GM19395 (cell line): ENCODE measurements around the gene GRID2.
"Not testable (repeated sequence)": the region's sequence is repeated elsewhere in the genome, so short reads cannot be mapped to it uniquely, and the experiment has no call there.

Experiments
- ATAC-seq: cut with Tn5 transposase; IDR thresholded peaks from one replicate; pipeline ENCODE4 v1.9.1; 2021; ENCODE audit warnings: mild to moderate bottlenecking, moderate library complexity; ENCODE audit not compliant: unreplicated experiment

GRID2 gene

GRCh38 chr4:92305148-92305877, 1.5 kb downstream of the GRID2 start:
- no peak for ATAC-seq

- no peak for ATAC-seq
These were observed 2.2 kb downstream of the GRID2 start for GRCh38 chr4:92305878-92306520.

GRCh38 chr4:92307181-92307580, 3.4 kb downstream of the GRID2 start:
- ATAC-seq, result no peak

- no peak for ATAC-seq
These were observed 4.1 kb downstream of the GRID2 start for GRCh38 chr4:92307866-92308265.

GRCh38 chr4:92317047-92317446, 13.3 kb downstream of the GRID2 start:
- ATAC-seq, result no peak

GRCh38 chr4:92328095-92328494, 24.3 kb downstream of the GRID2 start:
- no peak for ATAC-seq

- no peak for ATAC-seq
These were observed 29.2 kb downstream of the GRID2 start for GRCh38 chr4:92333016-92333415.

GRCh38 chr4:92334716-92335350, 31.1 kb downstream of the GRID2 start:
- ATAC-seq, result no peak

- no peak for ATAC-seq
These were observed 35.9 kb downstream of the GRID2 start for GRCh38 chr4:92339676-92340075.

GRCh38 chr4:92344216-92344615, 40.5 kb downstream of the GRID2 start:
- no peak for ATAC-seq

- ATAC-seq, result no peak
These were observed 42.5 kb downstream of the GRID2 start for GRCh38 chr4:92346289-92346688.

GRCh38 chr4:92357966-92358365, 54.2 kb downstream of the GRID2 start:
- no peak for ATAC-seq

- no peak for ATAC-seq
These were observed 55.7 kb downstream of the GRID2 start for GRCh38 chr4:92359491-92359890.

GRCh38 chr4:92362028-92362427, 58.3 kb downstream of the GRID2 start:
- ATAC-seq, result no peak

GRCh38 chr4:92368653-92369052, 64.9 kb downstream of the GRID2 start:
- ATAC-seq, result no peak

GRCh38 chr4:92381616-92382015, 77.8 kb downstream of the GRID2 start:
- ATAC-seq, result no peak

- no peak for ATAC-seq
These were observed 78.4 kb downstream of the GRID2 start for GRCh38 chr4:92382128-92382527.

GRCh38 chr4:92387459-92388069, 83.8 kb downstream of the GRID2 start:
- ATAC-seq, result peak; percentile 89

- no peak for ATAC-seq
These were observed 95.3 kb downstream of the GRID2 start for GRCh38 chr4:92399032-92399431.

GRCh38 chr4:92403525-92403924, 99.8 kb downstream of the GRID2 start:
- not testable (repeated sequence) for ATAC-seq

GRCh38 chr4:92406488-92406887, 102.7 kb downstream of the GRID2 start:
- no peak for ATAC-seq

GRCh38 chr4:92421920-92422319, 118.2 kb downstream of the GRID2 start:
- peak; percentile 87 for ATAC-seq
